Measurements from ENCODE around the gene CYP8B1. TPM values are rescaled to one million over a fixed set of nuclear protein-coding genes. Genes with fewer than 3 reads are reported as not detected.
A peak's percentile ranks its signal among the peaks of the same experiment; 100 is the strongest.
"Not testable (repeated sequence)": the region's sequence is repeated elsewhere in the genome, so short reads cannot be mapped to it uniquely, and the experiment has no call there.

The CYP8B1 gene
- total RNA-seq, 1 donor = not detected

DNA sequence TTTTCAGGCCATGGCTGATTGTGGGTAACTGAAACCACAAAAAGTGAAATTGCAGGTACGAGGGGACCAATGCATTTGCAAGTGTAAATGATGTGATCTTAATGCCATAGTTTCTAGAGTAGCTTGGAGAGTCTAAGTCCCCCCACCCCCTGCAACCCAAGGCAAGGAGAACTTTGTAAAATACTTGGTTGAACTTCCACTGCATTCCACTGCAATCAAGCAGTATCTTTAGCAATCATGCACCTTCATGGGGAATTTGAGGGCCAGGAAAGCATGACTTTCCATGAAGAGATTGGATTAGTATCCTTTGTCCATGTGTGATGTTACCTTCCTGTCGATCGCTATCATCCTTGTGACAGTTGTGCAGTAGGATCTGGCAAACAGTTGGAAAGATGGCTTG lies 11.4 kb upstream of the CYP8B1 start:
- no peak overlapping the region for H3K4me3 ChIP-seq (ENCODE audit: low read depth, low read length)
- TF ChIP-seq, protein P1, sequence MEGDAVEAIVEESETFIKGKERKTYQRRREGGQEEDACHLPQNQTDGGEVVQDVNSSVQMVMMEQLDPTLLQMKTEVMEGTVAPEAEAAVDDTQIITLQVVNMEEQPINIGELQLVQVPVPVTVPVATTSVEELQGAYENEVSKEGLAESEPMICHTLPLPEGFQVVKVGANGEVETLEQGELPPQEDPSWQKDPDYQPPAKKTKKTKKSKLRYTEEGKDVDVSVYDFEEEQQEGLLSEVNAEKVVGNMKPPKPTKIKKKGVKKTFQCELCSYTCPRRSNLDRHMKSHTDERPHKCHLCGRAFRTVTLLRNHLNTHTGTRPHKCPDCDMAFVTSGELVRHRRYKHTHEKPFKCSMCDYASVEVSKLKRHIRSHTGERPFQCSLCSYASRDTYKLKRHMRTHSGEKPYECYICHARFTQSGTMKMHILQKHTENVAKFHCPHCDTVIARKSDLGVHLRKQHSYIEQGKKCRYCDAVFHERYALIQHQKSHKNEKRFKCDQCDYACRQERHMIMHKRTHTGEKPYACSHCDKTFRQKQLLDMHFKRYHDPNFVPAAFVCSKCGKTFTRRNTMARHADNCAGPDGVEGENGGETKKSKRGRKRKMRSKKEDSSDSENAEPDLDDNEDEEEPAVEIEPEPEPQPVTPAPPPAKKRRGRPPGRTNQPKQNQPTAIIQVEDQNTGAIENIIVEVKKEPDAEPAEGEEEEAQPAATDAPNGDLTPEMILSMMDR (IDR thresholded peaks at IDR 0.05; ENCODE audit: insufficient read depth, low read length) = no peak
- no peak for DNase-seq (ENCODE audit: low read depth)

DNA sequence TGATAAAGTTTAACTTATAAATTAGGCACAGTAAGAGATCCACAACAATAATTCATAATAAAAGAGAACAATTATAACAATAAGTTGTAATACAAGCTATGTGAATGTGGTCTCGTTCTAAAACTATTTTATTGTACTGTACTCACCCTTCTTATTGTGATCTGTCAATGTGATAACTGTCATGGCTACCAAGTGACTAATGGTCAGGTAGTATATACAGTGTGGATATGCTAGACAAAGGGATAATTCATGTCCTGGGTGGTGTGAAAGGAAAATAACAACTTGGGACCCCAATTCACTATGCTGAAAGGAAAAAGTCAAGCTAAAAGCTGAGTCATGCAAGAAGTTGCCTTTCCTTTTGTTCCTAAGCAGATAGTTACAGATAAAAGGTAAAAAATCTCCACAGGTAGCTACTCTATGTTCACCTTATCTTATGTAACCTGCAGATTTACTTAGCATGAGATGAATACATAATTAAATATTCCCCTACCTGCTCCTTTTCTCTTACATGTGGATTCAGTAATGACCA lies 10.7 kb upstream of the CYP8B1 start:
- no peak for DNase-seq (ENCODE audit: low read depth)
- TF ChIP-seq, protein P1 (IDR thresholded peaks at IDR 0.05; ENCODE audit: insufficient read depth, low read length) = no peak
- no peak overlapping the region for H3K4me3 ChIP-seq (ENCODE audit: low read depth, low read length)

DNA sequence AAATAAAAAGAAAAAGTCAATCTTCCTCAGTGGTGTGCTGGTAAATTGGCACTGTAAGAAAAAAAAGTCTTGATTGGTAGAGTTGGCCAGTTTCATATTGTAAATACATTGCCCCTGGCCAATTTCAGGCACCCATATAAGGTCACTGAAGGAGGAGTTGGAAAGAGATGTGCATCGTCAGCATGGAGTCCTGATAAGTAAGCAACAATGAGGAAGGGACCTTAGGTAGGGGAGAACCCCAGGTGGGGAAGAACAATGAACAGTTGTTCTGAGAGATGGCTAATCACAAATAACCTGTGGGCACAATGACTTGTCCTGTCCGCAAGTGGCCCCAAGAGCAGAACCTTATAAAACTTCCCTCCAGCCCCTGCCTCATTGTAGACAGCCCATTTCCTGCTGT lies 8.6 kb upstream of the CYP8B1 start:
- no peak overlapping the region for H3K4me3 ChIP-seq (ENCODE audit: low read depth, low read length)
- DNase-seq (ENCODE audit: low read depth) = no peak
- TF ChIP-seq, protein P1 (IDR thresholded peaks at IDR 0.05; ENCODE audit: insufficient read depth, low read length) = no peak

DNA sequence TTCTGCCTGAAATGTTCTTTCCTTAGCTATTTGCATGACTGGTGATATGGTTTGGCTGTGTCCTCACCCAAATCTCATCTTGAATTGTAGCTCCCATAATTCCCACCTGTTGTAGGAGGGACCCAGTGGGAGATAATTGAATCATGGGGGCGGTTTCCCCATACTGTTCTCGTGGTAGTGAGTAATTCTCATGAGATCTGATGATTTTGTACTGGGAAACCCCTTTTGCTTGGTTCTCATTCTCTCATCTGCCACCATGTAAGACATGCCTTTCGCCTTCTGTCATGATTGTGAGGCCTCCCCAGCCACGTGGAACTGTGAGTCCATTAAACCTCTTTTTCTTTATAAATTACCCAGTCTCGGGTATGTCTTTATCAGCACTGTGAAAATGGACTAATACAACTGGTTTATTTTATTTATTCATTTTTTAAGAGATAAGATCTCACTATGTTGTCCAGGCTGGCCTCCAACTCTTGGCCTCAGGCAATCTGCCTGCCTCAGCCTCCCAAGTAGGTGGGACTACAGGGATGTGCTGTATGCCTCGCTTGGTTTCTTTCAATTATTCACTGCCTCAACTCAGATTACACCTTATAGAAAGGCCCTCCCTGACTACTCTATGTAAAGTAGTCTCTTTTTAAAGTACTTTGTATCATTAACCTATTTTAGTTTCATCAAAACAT lies 7.7 kb upstream of the CYP8B1 start:
- DNase-seq (ENCODE audit: low read depth); H3K4me3 ChIP-seq (ENCODE audit: low read depth, low read length): not testable (repeated sequence)

DNA sequence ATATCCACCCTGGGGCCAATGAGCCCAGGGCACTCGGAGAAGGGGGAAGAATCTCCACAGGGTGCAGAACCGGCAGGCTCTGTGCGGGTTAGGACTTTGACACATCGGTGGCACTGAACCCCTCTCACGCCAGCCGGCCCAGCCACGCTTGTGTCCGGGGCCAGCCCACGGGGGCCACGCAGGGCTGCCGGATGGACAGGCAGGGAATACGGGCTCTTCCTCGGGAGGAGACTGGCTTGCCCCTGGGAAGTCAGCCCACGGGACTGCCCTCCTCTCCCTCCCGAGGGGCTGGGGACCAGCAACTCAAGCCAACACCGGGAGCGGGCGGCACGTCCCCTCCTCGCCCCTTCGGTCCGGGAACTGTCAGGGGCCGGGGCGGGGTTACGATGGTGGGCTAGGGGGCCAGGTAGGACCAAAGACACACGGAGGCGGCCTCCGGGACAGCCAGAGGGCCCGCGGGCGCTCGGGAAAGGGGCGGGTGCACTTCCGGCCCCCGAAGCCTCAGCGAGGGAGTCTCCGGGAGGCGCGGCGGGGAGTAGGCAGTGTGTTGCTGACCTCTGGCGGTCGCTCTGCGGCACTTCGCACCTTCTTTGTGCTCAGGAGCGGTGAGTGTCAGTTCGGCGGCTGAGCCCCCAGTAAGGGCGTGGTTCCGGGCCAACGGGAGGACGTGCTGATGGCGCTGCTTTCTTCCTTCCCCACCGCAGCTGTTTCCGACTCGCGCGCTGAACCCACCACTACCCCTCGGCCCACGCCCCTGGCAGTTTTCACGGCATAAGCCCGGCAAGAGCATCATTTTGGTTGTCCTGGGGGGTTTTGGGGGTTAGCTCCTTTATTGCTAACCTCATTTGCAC lies 5.1 kb upstream of the CYP8B1 start:
- DNase-seq (ENCODE audit: low read depth) = peak; percentile 73
- TF ChIP-seq, protein P1 (IDR thresholded peaks at IDR 0.05; ENCODE audit: insufficient read depth, low read length) = peak; percentile 87
- H3K4me3 ChIP-seq (ENCODE audit: low read depth, low read length) = peak overlapping the region; percentile 68

DNA sequence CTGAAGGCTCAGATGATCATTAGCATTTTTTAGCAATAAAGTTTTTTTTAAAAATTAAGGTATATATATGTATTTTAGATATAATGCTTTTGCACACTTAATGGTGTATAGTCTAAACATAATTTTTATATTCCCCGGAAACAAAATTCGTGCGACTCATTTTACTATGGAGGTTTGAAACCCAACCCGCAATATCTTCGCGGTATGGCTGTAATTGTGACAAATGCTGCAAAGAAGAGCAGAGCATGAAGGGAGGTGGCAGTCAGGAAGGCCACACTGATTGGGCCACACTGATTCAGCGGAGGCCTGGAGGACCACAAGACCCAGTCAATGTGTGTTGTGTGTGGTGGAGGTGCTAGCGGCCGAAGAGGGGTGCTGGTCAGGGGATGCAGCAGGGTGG lies 4.5 kb upstream of the CYP8B1 start:
- H3K4me3 ChIP-seq (ENCODE audit: low read depth, low read length) = peak overlapping the region; percentile 68
- TF ChIP-seq, protein P1 (IDR thresholded peaks at IDR 0.05; ENCODE audit: insufficient read depth, low read length) = no peak
- DNase-seq (ENCODE audit: low read depth) = no peak

DNA sequence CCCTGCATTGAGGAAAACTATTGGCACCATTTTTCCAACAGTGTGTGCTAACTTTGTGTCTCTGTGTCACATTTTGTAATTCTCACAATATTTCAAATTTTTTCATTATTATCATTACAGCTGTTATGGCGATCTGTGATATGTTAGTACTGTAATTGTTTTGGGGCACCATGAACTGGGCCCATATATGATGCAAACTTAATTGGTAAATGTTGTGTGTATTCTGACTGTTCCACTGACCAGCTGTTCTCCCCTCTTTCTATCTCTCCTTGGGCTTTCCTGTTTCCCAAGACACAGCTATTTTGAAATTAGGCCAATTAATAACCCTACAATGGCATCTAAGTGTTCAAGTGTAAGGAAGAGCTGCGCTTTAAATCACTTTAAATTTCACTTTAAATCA lies 2.2 kb upstream of the CYP8B1 start:
- no peak for DNase-seq (ENCODE audit: low read depth)
- TF ChIP-seq, protein P1 (IDR thresholded peaks at IDR 0.05; ENCODE audit: insufficient read depth, low read length) = no peak
- H3K4me3 ChIP-seq (ENCODE audit: low read depth, low read length) = no peak overlapping the region
